Caco-2 (cell line): Measurements from ENCODE around the gene DLG4. TPM values are rescaled to one million over a fixed set of nuclear protein-coding genes. Genes with fewer than 3 reads are reported as not detected.

Experiments
- BruUV-seq: library from RNA; stranded (reverse); fragments of 400-500 nt; replicated peaks from 2 replicates; lab custom pipeline; 2021; lab: Mats Ljungman, UMichigan
- CTCF ChIA-PET: fragments of 300-600 bp; sonication (Branson Sonifier 250); formaldehyde crosslinking; loops from one replicate; lab custom pipeline; 2022; ENCODE audit warnings: antibody characterized with exemption; lab: Charles Lee
- POLR2A ChIA-PET: fragments of 300-600 bp; sonication (Branson Sonifier 250); formaldehyde crosslinking; loops from one replicate; lab custom pipeline; 2022; ENCODE audit warnings: antibody characterized with exemption; lab: Charles Lee
- DNase-seq, 2 experiments: peaks; one replicate each; pipeline versions ENCODE4 v3.0.0 to v3.0.0-alpha.2; 2020 to 2022
- H3K27me3 ChIP-seq: replicated peaks from 2 replicates; pipeline ENCODE4 v1.6.0; 2011; ENCODE audit warnings: low read length; ENCODE audit not compliant: control insufficient read depth, insufficient read depth
- H3K36me3 ChIP-seq: 2 replicates; pipeline ENCODE4 v1.5.1; 2011; ENCODE audit warnings: low read length; ENCODE audit not compliant: control insufficient read depth, insufficient read depth
- H3K4me1 ChIP-seq: fragments of 250-450 bp; sonication (Bioruptor Pico); 2 replicates; pipeline ENCODE4 v1.5.1; 2020; ENCODE audit warnings: mild to moderate bottlenecking
- H3K4me3 ChIP-seq: 2 replicates; pipeline ENCODE4 v1.5.1; 2011; ENCODE audit warnings: low read depth, mild to moderate bottlenecking, control low read depth, low read length
- H3K9me3 ChIP-seq: fragments of 250-450 bp; sonication (Bioruptor Pico); 2 replicates; pipeline ENCODE4 v1.5.1; 2020; ENCODE audit warnings: mild to moderate bottlenecking, moderate library complexity
- H3K27ac Mint-ChIP-seq: one replicate; pipeline ENCODE4 v1.8.0; 2022; ENCODE audit warnings: mixed read lengths; ENCODE audit not compliant: unreplicated experiment
- H3K27me3 Mint-ChIP-seq: one replicate; pipeline ENCODE4 v1.8.0; 2022; ENCODE audit warnings: mixed read lengths; ENCODE audit not compliant: insufficient read depth, unreplicated experiment
- H3K36me3 Mint-ChIP-seq: one replicate; pipeline ENCODE4 v1.8.0; 2022; ENCODE audit warnings: mild to moderate bottlenecking, mixed read lengths; ENCODE audit not compliant: insufficient read depth, unreplicated experiment
- H3K4me1 Mint-ChIP-seq: one replicate; pipeline ENCODE4 v1.8.0; 2022; ENCODE audit warnings: low read depth, mixed read lengths; ENCODE audit not compliant: unreplicated experiment
- H3K4me3 Mint-ChIP-seq: one replicate; pipeline ENCODE4 v1.8.0; 2022; ENCODE audit warnings: mild to moderate bottlenecking, moderate library complexity, mixed read lengths; ENCODE audit not compliant: unreplicated experiment
- H3K9me3 Mint-ChIP-seq: one replicate; pipeline ENCODE4 v1.8.0; 2022; ENCODE audit warnings: mixed read lengths; ENCODE audit not compliant: unreplicated experiment
- CTCF ChIP-seq, 2 experiments: fragments of 200-600 bp in 1 of 2; IDR thresholded peaks; 1 replicate in 1 of 2; 2 replicates in 1 of 2; pipeline versions ENCODE4 v1.5.1 to v1.8.0; 2011 to 2022; ENCODE audit warnings: antibody characterized with exemption in 1 of 2, control low read depth in 1 of 2, inconsistent platforms in 1 of 2, low read depth in 1 of 2, low read length in 1 of 2, mild to moderate bottlenecking in 1 of 2, moderate library complexity in 1 of 2; ENCODE audit not compliant: insufficient read depth in 1 of 2, severe bottlenecking in 1 of 2, unreplicated experiment in 1 of 2
- intact Hi-C: fragments of 100-400 bp; cut with micrococcal nuclease; formaldehyde crosslinking; loops from one replicate; pipeline ENCODE4 v1.10.0; 2022; ENCODE audit not compliant: unreplicated experiment
- total RNA-seq: library from RNA; stranded (reverse); gene quantifications from 2 replicates; pipeline ENCODE4 v1.2.3, GENCODE V29; 2022

The DLG4 gene
- total RNA-seq, 1 experiment from 2014 or later, result 0.98 TPM

- Mint-ChIP-seq H3K4me3 (no peak overlapping the region), H3K27ac (no peak overlapping the region), H3K4me1 (peaks cover 6% of the 10 kb centered on the region), H3K9me3 (no peaks in the 10 kb centered on the region), H3K36me3 (peaks cover 45% of the 10 kb centered on the region), H3K27me3 (no peaks in the 10 kb centered on the region)
- Histone ChIP-seq H3K4me1 (no peaks in the 10 kb centered on the region), H3K36me3 (no peaks in the 10 kb centered on the region; the same call in 1 of the 2 replicates), H3K27me3 (no peaks in the 10 kb centered on the region), H3K4me3 (no peak overlapping the region), H3K9me3 (no peaks in the 10 kb centered on the region)
- DNase-seq, result no peak
- no peak for TF ChIP-seq CTCF (IDR thresholded peaks at IDR 0.05; ENCODE audit: insufficient read depth in 1 of 2, low read depth in 1 of 2, low read length in 1 of 2, severe bottlenecking in 1 of 2, unreplicated experiment in 1 of 2)
- no TSS peak for BruUV-seq
- CTCF ChIA-PET, result no interaction called here
- POLR2A ChIA-PET, result no interaction called here
- intact Hi-C loops, result no loop called here
These were observed 9.3 kb upstream of the DLG4 start for GRCh38 chr17:7228920-7229319.

GRCh38 chr17:7226721-7227710, 7.4 kb upstream of the DLG4 start:
- H3K4me3 ChIP-seq, result no peak overlapping the region
- H3K27ac Mint-ChIP-seq, result no peak overlapping the region
- peaks cover 51% of the 10 kb centered on the region for H3K36me3 Mint-ChIP-seq
- CTCF ChIA-PET, result no interaction called here
- H3K4me1 ChIP-seq, result no peaks in the 10 kb centered on the region
- no peaks in the 10 kb centered on the region for H3K27me3 Mint-ChIP-seq
- no peak for TF ChIP-seq CTCF (IDR thresholded peaks at IDR 0.05; ENCODE audit: insufficient read depth in 1 of 2, low read depth in 1 of 2, low read length in 1 of 2, severe bottlenecking in 1 of 2, unreplicated experiment in 1 of 2)
- peaks cover 2% of the 10 kb centered on the region for H3K4me1 Mint-ChIP-seq
- H3K9me3 ChIP-seq, result no peaks in the 10 kb centered on the region
- no peaks in the 10 kb centered on the region for H3K9me3 Mint-ChIP-seq
- DNase-seq, result no peak
- BruUV-seq, result no TSS peak
- no peak overlapping the region for H3K4me3 Mint-ChIP-seq
- intact Hi-C loops, result no loop called here
- no peaks in the 10 kb centered on the region for H3K27me3 ChIP-seq
- H3K36me3 ChIP-seq, result no peaks in the 10 kb centered on the region; the same call in 1 of the 2 replicates
- POLR2A ChIA-PET, result no interaction called here

- peaks cover 51% of the 10 kb centered on the region for H3K36me3 Mint-ChIP-seq
- ChIA-PET POLR2A (no interaction called here), CTCF (no interaction called here)
- no peaks in the 10 kb centered on the region for H3K9me3 Mint-ChIP-seq
- Histone ChIP-seq H3K4me3 (no peak overlapping the region), H3K36me3 (no peaks in the 10 kb centered on the region; the same call in 1 of the 2 replicates), H3K9me3 (no peaks in the 10 kb centered on the region), H3K27me3 (no peaks in the 10 kb centered on the region), H3K4me1 (peaks cover 3% of the 10 kb centered on the region)
- BruUV-seq, result no TSS peak
- no peak for DNase-seq
- TF ChIP-seq CTCF (IDR thresholded peaks at IDR 0.05; ENCODE audit: insufficient read depth in 1 of 2, low read depth in 1 of 2, low read length in 1 of 2, severe bottlenecking in 1 of 2, unreplicated experiment in 1 of 2), result no peak
- H3K4me3 Mint-ChIP-seq, result no peak overlapping the region
- intact Hi-C loops, result no loop called here
- no peak overlapping the region for H3K27ac Mint-ChIP-seq
- H3K27me3 Mint-ChIP-seq, result no peaks in the 10 kb centered on the region
- no peaks in the 10 kb centered on the region for H3K4me1 Mint-ChIP-seq
These were observed 6.2 kb upstream of the DLG4 start for GRCh38 chr17:7225711-7226331.
